ENCODE data around the gene CAMK2G. TPM values are rescaled to one million over a fixed set of nuclear protein-coding genes. Genes with fewer than 3 reads are reported as not detected.
"Not testable (repeated sequence)": the region's sequence is repeated elsewhere in the genome, so short reads cannot be mapped to it uniquely, and the experiment has no call there.

The CAMK2G gene
- total RNA-seq, 2 experiments from 2014 or later, result 15.8 to 16.2 TPM

DNA sequence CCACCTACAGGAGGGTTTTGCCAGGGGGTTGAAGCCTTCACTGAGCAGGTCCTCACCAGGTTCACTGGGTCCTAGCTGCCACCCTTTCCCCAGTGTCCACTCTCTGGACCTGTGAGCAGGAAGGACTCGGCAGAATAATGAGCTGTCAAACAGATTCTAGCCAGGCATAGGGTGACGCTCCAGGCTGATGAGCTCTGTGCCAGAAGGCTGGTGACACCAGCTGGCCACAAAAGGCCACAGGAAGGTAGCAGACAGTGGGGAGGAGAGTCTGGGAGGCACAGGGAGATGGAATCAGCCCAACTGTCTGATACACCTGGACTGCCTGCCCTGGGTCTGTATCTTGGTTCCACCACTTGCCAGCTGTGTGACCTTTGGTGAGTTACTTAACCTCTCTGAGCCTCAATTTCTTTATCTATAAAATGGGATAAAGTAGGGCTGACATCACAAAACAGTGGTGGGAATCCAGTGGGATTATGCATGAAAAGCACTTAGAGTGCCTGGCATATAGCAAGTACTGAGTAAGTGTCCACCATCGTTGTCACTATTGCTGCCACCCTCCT is 36.3 kb downstream of the CAMK2G start:
- CTCF ChIA-PET, result interaction anchor here (1.8 to 2.0 kb wide), 2 partner anchors 11 to 42 kb away, joined by 6 to 7 read pairs; no protein-coding TSS in a partner anchor
- POLR2A ChIA-PET, result no interaction called here

DNA sequence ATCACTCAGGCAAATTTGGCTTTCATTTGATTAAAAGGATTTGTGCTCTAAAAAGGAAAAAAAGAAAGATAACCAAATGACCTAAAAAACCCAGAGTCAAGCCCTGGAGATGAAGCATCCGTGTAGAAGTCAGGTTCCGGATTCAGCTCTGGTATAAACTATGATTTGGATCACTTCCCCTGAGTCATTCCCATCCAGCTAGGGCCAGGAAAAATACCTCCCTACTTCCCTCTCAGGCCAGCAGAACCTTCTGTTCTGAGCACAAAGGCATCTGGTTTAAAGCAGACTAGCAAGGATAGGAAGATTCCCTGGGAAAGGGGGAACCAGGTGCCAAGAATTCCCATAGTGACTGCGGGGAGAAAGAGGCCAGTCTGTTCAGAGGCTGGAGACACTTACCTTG is 37.3 kb downstream of the CAMK2G start:
- ChIA-PET POLR2A (no interaction called here), CTCF (interaction anchor here (1.2 to 1.6 kb wide), 3 partner anchors 42 to 103 kb away, joined by 3 to 5 read pairs (median 4); no protein-coding TSS in a partner anchor)

DNA sequence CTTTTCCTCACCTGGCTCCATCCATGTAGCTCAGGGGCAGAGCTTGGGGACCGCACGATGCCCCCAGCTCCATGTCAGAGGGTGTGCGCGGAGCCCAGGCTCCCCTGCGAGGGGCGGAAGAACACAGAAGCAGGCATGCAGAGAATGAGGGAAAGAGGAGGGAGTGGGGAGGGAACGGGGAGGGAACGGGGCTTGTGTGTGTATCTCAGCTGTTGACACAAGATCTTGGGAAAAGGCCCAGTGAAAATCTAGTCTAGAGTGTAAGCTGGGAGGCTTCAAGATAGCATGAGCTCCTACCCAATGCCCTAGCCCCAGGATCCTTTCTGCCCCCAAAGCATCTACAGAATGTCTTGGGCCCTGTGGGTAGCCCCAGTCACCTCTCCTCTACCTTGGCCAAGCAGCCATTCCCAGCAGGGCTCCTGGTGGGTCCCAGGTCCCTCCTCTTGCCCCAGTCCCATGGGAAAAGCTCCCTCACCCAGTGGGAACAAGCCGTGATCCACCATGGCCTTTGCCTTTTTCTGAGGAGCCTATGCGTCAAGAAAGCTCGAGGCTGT is 37.9 kb downstream of the CAMK2G start:
- POLR2A ChIA-PET, result no interaction called here
- CTCF ChIA-PET, result interaction anchor here (0.7 to 1.6 kb wide), 4 partner anchors 43 to 117 kb away, joined by 3 to 5 read pairs (median 4); no protein-coding TSS in a partner anchor

DNA sequence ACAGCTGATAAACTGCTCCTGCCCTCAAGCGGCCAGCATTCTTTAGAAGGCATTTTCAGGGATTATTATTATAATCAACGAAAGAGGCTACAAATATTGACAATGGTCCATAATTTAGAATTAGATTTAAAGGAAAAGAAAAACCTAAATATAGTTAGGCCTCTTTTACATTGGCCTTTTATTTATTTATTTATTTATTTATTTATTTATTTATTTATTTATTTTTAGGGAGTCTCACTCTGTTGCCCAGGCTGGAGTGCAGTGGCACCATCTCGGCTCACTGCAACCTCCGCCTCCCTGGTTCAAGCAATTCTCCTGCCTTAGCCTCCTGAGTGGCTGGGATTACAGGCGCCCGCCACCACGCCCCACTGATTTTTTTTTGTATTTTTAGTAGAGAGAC is 45.3 kb downstream of the CAMK2G start:
- POLR2A ChIA-PET, CTCF ChIA-PET: not testable (repeated sequence)

DNA sequence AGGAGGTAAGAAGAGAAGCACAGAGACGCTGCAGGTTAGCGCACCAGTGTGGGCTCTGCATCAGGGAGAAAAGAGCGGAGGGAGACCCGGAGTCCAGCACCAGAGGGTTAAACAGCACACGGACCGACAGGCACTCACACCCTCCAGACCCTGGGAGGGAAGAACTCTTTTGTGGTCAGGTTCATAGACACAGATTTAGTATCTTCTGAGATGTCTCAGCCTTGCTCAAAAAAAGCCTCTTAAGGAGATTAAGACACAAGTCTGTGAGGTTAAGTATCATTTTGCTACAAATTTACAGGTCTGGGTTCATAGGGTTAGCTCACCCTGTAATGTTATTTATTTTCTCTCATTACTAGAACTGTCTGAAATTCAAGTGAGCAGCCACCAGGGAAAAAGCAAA is 46.2 kb downstream of the CAMK2G start:
- ChIA-PET CTCF (interaction anchor here (1.0 kb wide), 1 partner anchor 14 kb away, joined by 3 read pairs; no protein-coding TSS in a partner anchor), POLR2A (no interaction called here)

DNA sequence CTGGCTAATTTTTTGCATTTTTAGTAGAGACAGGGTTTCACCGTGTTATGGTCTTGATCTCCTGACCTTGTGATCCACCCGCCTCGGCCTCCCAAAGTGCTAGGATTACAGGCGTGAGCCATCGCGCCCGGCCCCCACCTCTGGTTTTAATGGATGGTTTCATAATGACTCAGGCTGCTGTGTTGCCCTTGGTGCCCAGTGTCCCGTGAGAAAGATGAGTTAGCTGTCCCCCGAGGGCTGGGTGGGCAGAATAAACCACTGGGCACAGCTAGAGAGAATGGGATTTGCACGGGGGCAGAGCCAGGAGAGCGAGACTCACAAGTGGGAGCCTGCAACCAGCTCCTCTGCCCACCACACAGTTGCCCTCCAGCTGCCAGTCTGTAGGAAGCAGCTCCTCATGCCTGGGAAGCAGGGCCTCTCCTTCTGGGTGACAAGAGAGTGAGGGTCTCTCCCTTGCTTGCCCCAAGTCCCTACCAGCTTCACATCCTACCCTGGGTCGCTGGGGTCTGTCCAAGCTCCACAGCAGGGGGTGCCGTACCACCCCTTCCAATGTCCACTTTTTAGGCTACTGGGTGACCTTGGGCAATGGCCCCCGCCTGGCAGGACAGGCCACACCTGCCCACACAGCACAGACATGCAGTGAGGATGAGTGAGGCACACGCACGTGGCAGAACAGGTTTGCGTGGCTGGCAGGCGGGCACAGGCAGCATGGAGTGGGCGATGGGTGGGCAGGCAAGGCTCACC is 46.8 kb downstream of the CAMK2G start:
- CTCF ChIA-PET, result interaction anchor here (1.0 kb wide), 1 partner anchor 13 kb away, joined by 3 read pairs; no protein-coding TSS in a partner anchor
- POLR2A ChIA-PET, result no interaction called here

DNA sequence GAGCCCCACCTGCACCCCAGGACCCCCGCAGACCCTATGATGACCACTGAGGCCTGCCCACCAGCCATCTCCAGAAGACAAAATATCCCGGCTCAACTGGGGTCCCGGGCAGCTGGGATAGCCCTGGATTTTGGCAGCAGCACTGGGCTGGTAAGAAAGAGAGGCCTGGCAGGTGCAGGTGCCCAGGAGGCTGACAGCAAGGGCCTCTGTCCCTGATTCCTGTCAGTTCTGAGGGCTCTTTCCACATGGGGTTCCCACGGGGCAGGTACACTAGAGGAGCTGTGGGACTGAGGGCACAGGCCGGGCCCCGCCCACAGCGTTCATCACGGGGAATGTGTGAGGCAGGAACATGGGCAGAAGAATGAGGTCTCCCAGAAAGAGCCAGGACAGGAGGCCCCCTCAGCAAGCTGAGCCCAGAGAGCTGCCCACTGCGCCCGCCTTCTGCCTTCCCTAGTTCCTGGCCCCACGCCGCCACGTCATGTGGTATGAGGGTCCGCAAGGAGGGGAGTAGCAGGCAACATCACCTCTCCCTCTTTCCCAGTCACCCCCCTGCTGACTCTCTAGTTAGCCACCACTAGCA is 50.1 kb downstream of the CAMK2G start:
- ChIA-PET CTCF (no interaction called here), POLR2A (no interaction called here)

DNA sequence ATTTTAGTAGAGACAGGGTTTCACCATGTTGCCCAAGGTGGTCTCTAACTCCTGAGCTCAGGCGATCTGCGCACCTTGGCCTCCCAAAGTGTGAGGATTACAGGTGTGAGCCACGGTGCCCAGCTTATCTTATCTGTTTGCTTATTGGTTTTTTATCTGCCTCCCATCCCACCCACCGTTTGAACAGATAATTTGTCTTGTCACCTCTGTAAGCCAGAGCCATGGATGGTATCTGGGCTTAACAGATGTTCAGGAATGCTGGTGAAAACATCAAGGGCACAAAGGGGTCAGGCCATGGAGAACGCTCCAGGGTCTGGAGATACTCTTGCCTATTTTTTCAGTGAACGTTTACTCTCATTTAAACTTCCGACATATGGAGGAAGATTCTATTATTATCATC is 51.0 kb downstream of the CAMK2G start:
- CTCF ChIA-PET, result no interaction called here
- POLR2A ChIA-PET, result no interaction called here

DNA sequence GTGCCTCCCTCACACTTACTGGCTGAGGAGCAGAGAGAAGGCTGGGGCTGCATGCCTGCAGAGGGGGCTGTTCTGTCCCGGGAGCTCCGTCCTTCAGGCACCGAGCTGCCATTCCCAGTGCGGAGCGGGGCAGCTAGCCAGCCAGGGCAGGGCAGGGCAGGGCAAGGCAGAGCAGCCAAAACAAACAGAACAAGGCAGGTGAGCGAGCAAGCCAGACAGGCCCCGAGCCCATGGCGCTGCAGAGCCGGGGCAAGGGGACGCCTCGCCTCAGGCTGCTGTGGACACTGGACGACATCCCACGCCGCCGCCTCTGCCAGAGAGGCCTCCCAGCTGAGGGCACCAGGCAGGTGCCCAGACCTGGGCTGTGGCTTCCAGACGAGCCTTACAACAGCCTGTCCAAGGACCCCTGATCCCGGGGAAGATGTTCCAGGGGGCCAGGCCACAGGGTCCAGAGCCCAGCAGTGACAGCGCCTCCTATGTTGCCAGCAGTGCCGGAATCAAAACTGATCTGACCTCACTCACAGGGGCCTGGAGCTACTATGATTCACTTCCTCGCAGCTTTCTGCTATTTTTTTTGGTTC is 54.8 kb downstream of the CAMK2G start:
- ChIA-PET CTCF (interaction anchor here (1.4 kb wide), 1 partner anchor 30 kb away, joined by 3 read pairs; no protein-coding TSS in a partner anchor), POLR2A (no interaction called here)

DNA sequence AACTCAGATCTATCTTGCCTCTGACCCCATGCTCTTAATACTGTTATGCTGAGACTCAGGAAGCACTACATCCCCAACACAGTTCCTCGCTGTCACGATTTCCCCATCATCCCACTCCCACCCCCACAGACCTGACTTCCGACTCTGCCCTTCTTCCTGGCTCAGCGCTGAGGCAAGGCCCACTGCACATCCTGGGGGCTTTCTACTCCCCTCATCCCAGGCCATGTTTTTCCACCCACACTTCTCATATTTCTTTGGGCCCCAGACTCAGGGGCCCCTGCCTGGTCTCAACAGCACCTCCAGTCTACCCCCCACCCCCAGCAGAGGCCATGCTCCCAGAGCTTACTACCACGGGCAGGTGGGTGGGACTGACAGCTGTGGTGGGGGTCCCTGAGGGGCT is 55.3 kb downstream of the CAMK2G start:
- ChIA-PET CTCF (no interaction called here), POLR2A (no interaction called here)

DNA sequence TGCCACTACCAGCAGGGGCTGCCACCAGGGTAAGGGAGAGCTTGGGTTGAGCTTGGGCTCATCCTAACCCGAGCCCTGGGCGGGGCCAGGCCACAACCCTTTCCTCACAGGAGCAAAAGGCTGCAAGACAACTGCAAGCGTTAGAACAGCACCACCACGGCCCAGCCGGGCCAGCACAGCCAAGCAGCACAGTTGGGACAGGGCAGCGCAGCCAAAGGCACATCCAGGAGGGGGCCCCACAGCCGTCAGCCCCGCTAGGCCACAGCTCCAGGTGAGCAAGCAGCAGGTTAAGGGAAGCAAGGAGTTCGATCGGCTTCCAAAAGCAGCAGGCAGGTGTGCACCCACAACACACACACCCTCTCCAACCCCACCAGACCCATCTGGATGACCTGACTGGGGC is 56.0 kb downstream of the CAMK2G start:
- ChIA-PET CTCF (no interaction called here), POLR2A (no interaction called here)

DNA sequence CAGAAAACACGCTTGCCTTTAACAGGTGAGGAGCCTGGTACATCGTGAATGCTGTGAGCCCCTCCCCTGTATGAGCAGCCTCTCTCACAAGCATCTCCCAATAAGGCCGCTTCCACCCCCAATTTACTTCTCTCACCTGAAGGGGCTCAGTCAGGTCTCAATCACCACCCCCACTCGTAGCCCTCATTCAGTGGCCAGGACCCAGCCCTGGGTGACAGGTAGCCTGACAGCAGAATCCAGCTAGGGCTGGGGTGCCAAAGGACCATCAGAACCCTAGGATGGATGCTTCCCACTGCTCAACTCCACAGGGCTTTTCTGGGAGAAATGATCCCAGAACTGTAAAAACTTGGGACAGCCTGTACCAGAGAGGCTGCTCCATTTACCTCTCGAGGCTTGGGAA is 56.5 kb downstream of the CAMK2G start:
- POLR2A ChIA-PET, result no interaction called here
- CTCF ChIA-PET, result no interaction called here

DNA sequence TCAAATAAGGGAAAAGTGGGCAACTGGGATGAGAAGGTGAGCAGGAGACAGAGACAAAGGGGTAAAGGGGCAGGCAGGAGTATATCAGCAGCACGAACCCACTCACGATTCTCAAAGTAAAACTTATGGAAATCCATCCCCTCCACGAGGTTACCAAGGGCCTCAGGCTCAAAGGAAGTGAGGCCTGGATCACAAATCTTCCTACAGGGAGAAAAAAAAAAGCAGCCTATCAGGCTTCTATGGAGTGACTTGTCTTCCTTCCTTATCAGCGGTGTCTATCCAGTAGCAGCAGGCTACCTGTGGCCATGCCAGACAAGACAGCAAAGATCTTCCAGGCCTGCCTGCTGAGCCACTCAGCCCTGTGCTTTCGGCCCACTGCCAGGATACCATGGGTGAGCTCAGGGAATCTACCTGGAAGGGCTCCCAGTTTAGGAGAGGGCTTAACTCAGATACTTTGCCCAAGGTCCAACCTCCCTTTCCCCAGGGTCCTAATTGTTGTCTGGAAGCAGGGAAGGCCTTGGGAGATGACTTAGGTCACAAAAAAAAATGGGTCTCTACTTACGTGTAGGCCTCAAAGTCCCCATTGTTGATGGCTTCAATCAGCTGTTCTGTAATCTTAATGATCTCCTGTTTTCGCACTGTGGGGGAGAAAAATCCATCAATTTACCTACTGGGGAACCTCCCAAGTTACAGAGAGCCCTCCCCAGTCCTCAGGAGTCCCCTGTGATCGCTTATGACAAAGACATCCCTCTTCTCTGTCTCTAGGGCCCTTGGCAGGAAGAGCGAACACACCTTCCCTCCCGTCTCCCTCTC is 57.2 kb downstream of the CAMK2G start:
- ChIA-PET POLR2A (no interaction called here), CTCF (interaction anchor here (0.6 kb wide), 1 partner anchor 123 kb away, joined by 3 read pairs; no protein-coding TSS in a partner anchor)

DNA sequence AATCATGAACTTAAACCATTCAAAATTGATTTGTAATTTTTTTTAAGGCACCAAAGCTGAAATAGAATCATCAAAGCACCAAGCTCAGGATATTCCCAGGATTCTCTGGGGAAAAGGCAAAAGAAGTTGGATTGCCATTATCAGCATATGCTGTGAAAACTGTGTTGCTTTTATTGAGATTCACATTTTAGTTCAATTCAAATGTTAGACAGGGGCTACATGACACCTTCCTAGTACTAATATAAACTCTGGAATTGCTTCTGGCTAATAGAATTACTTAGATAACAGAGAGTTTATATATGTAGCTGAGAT is 58.7 kb downstream of the CAMK2G start:
- POLR2A ChIA-PET, result no interaction called here
- CTCF ChIA-PET, result interaction anchor here (1.2 kb wide), 1 partner anchor 12 kb away, joined by 3 read pairs; no protein-coding TSS in a partner anchor

DNA sequence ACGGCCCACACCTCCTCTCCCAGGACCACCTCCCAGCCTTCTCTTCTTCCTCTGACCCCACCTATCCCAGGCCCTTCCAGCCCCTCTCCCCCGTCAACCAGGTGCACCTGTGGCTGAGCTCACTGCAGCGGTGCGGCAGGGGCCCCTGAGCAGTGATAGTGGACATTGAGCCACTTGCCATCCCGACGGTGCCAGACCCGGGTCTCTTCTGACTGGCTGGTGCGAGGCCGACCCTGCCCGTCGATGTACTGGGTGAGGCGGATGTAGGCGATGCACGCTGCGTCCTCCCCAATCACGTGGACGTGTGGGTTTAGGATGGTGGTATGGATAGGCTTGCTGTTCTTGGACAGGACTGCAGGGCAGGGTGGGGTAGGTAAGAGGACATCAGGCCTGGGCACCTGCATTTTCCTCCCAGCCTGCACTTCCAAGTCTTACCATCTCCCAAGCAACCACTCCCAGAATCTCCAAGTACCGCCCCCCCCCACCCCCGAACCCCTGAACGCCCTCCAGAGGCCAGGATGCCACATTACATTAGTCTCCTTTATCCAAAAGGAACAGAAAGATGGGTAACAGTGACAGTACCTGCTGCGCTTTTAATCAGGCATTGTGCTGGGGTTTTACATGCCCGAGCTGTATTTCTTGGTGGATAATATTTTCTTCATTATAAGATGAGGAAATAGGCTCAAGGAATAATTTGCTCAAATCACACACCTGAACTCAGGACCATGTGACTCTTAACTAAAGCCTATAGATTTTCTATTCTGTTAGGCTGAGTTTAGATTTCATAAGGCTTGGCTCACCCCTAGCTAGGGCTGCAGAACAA is 59.2 kb downstream of the CAMK2G start:
- ChIA-PET POLR2A (no interaction called here), CTCF (interaction anchor here (0.9 to 1.2 kb wide), 3 partner anchors 11 to 30 kb away, joined by 3 read pairs; no protein-coding TSS in a partner anchor)

DNA sequence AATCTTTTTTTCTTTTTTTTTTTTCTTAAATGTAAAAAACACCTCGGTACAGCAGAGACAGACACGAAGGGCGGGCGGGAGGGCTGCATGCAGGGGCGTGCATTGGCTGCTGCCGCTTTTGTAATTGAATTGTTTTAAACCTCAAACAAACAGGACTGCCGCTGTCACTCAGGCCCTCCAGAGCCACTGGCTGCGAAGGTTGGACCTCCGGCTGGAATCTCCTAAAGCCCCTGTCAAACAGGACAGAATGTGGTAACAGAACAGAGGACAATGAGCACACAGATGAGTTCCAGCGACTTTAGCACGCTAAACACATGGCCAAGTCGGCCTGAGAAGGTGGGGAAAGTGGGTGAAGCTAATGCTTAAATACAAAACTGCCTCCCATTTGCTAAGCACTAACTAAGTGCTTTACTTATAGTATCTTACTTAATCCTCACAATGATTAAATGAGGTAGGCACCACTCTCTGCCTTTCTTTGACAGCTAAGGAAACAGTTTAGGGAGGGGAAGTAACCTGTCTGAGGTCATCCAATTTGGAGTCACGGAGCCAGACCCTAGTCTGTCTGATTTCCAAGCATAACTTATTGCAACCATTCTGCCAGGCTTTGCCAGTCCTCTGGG is 60.0 kb downstream of the CAMK2G start:
- POLR2A ChIA-PET, result no interaction called here
- CTCF ChIA-PET, result interaction anchor here (0.9 to 1.2 kb wide), 3 partner anchors 10 to 31 kb away, joined by 3 read pairs; no protein-coding TSS in a partner anchor

DNA sequence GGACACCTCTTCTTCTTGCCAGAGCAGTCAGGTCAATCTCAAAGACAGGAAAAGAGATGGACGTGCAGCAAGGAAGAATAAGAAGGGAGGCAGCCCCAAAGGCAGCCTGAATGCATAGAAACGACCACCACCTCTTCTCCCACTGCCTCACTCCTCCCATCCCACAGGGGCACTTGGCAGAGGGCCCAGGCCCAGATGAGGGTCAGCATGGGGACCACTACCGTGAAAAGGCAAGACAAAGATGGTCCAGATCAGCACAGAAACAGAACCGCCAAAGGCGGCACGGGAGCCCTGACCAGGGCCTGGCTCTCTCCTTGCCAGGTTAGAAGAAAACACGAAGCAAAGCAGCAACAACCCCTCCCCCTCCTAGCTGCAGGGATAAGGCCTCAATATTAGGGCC is 61.0 kb downstream of the CAMK2G start:
- POLR2A ChIA-PET, result no interaction called here

DNA sequence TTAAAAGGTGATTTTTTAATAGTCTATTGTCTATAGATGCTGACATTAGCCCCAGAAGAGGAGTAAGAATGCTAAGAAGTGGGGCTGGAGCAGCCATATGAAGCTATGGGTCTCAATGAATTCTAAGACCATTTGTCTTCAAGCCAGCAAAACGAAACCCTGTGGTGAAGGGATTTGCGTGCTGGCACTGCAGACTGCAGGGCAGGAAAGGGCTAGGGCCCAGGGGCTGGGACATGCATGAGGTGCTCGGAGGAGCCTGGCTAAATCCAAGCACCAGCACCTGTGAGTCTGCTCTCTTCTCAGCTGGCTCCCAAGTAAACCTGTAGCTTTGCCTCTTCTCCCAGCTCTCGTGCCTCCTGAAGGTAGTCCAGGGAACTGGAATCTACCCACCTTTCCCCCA is 61.7 kb downstream of the CAMK2G start:
- ChIA-PET POLR2A (interaction anchor here (0.6 kb wide), 2 partner anchors 9 to 64 kb away, joined by 3 to 4 read pairs; no protein-coding TSS in a partner anchor), CTCF (interaction anchor here (0.7 kb wide), 1 partner anchor 36 kb away, joined by 3 read pairs; no protein-coding TSS in a partner anchor)

More for the DNA sequence above, 61.0 kb downstream of the CAMK2G start:
- CTCF ChIA-PET, result no interaction called here

Measured in activated CD8-positive, alpha-beta memory T cell treated with anti-CD3 and anti-CD28 coated beads for 36 hours (primary cell).